ENCODE measurements around the gene CD8B.

The CD8B gene

GRCh38 chr2:86821306-86821705, 40.4 kb downstream of the CD8B start:
- TF ChIP-seq EGR1 (IDR thresholded peaks at IDR 0.05) (no peak), ZBTB7A (IDR thresholded peaks at IDR 0.05; ENCODE audit: low read depth) (no peak), CREB1 (IDR thresholded peaks at IDR 0.05; ENCODE audit: low read depth) (no peak), USF1 (IDR thresholded peaks at IDR 0.05) (no peak), RAD21 (IDR thresholded peaks at IDR 0.05; ENCODE audit: low read depth) (no peak), EP300 (IDR thresholded peaks at IDR 0.05; ENCODE audit: borderline replicate concordance) (no peak), CEBPB (IDR thresholded peaks at IDR 0.05) (no peak), NFIC (IDR thresholded peaks at IDR 0.05) (no peak), YY1 (IDR thresholded peaks at IDR 0.05; ENCODE audit: low read depth) (no peak), FOXM1 (IDR thresholded peaks at IDR 0.05; ENCODE audit: borderline replicate concordance, low read depth) (no peak), TEAD4 (IDR thresholded peaks at IDR 0.05) (no peak), MAX (IDR thresholded peaks at IDR 0.05) (no peak), TAF1 (IDR thresholded peaks at IDR 0.05; ENCODE audit: low read depth) (no peak), REST (IDR thresholded peaks at IDR 0.05; ENCODE audit: low read depth) (no peak), TCF12 (IDR thresholded peaks at IDR 0.05; ENCODE audit: low read depth) (no peak)

GRCh38 chr2:86818957-86819356, 42.7 kb downstream of the CD8B start:
- TF ChIP-seq EGR1 (IDR thresholded peaks at IDR 0.05): no peak
- TF ChIP-seq CREB1 (IDR thresholded peaks at IDR 0.05; ENCODE audit: low read depth): no peak
- TF ChIP-seq CEBPB (IDR thresholded peaks at IDR 0.05): no peak
- no peak for TF ChIP-seq MAX (IDR thresholded peaks at IDR 0.05)
- no peak for TF ChIP-seq REST (IDR thresholded peaks at IDR 0.05; ENCODE audit: low read depth)
- TF ChIP-seq ZBTB7A (IDR thresholded peaks at IDR 0.05; ENCODE audit: low read depth): no peak
- no peak for TF ChIP-seq FOXM1 (IDR thresholded peaks at IDR 0.05; ENCODE audit: borderline replicate concordance, low read depth)
- no peak for TF ChIP-seq TCF12 (IDR thresholded peaks at IDR 0.05; ENCODE audit: low read depth)
- no peak for TF ChIP-seq NFIC (IDR thresholded peaks at IDR 0.05)
- TF ChIP-seq USF1 (IDR thresholded peaks at IDR 0.05): no peak
- no peak for TF ChIP-seq YY1 (IDR thresholded peaks at IDR 0.05; ENCODE audit: low read depth)
- no peak for TF ChIP-seq TAF1 (IDR thresholded peaks at IDR 0.05; ENCODE audit: low read depth)
- no peak for TF ChIP-seq RAD21 (IDR thresholded peaks at IDR 0.05; ENCODE audit: low read depth)

GRCh38 chr2:86818114-86818801, 43.4 kb downstream of the CD8B start:
- TF ChIP-seq MAX (IDR thresholded peaks at IDR 0.05): no peak
- TF ChIP-seq CREB1 (IDR thresholded peaks at IDR 0.05; ENCODE audit: low read depth): no peak
- TF ChIP-seq TEAD4 (IDR thresholded peaks at IDR 0.05): no peak
- TF ChIP-seq TAF1 (IDR thresholded peaks at IDR 0.05; ENCODE audit: low read depth): no peak
- no peak for TF ChIP-seq YY1 (IDR thresholded peaks at IDR 0.05; ENCODE audit: low read depth)
- no peak for TF ChIP-seq NFIC (IDR thresholded peaks at IDR 0.05)
- TF ChIP-seq REST (IDR thresholded peaks at IDR 0.05; ENCODE audit: low read depth): no peak
- TF ChIP-seq EP300 (IDR thresholded peaks at IDR 0.05; ENCODE audit: borderline replicate concordance): no peak
- TF ChIP-seq EGR1 (IDR thresholded peaks at IDR 0.05): no peak
- no peak for TF ChIP-seq FOXM1 (IDR thresholded peaks at IDR 0.05; ENCODE audit: borderline replicate concordance, low read depth)

- no peak for TF ChIP-seq TCF12 (IDR thresholded peaks at IDR 0.05; ENCODE audit: low read depth)
- no peak for TF ChIP-seq RAD21 (IDR thresholded peaks at IDR 0.05; ENCODE audit: low read depth)
- TF ChIP-seq NFIC (IDR thresholded peaks at IDR 0.05): no peak
- TF ChIP-seq REST (IDR thresholded peaks at IDR 0.05; ENCODE audit: low read depth): no peak
- no peak for TF ChIP-seq EP300 (IDR thresholded peaks at IDR 0.05; ENCODE audit: borderline replicate concordance)
- no peak for TF ChIP-seq ZBTB7A (IDR thresholded peaks at IDR 0.05; ENCODE audit: low read depth)
- no peak for TF ChIP-seq FOXM1 (IDR thresholded peaks at IDR 0.05; ENCODE audit: borderline replicate concordance, low read depth)
- no peak for TF ChIP-seq EGR1 (IDR thresholded peaks at IDR 0.05)
- no peak for TF ChIP-seq MAX (IDR thresholded peaks at IDR 0.05)
- TF ChIP-seq TEAD4 (IDR thresholded peaks at IDR 0.05): no peak
- no peak for TF ChIP-seq TAF1 (IDR thresholded peaks at IDR 0.05; ENCODE audit: low read depth)
- TF ChIP-seq USF1 (IDR thresholded peaks at IDR 0.05): no peak
- no peak for TF ChIP-seq CREB1 (IDR thresholded peaks at IDR 0.05; ENCODE audit: low read depth)
- TF ChIP-seq YY1 (IDR thresholded peaks at IDR 0.05; ENCODE audit: low read depth): no peak
- TF ChIP-seq CEBPB (IDR thresholded peaks at IDR 0.05): no peak
Measured at GRCh38 chr2:86815611-86816010, 46.1 kb downstream of the CD8B start.
